Suprapubic skin (tissue), 4 donors: ENCODE measurements around the gene SEMA6C.

Source experiments
- EP300 ChIP-seq: sonication (generic); formaldehyde crosslinking; IDR thresholded peaks from one replicate; pipeline ENCODE4 v1.6.1; 2017; ENCODE audit warnings: antibody characterized with exemption
- POLR2A ChIP-seq, 2 donors: fragments of 450-650 bp; IDR thresholded peaks; one replicate each; pipeline ENCODE4 v1.6.1; 2017; ENCODE audit warnings: antibody characterized with exemption in 2 of 2, mild to moderate bottlenecking in 2 of 2, moderate library complexity in 2 of 2
- POLR2AphosphoS5 ChIP-seq, 3 donors: sonication (generic); formaldehyde crosslinking; IDR thresholded peaks; one replicate each; pipeline ENCODE4 v1.6.1; 2017; ENCODE audit warnings: antibody characterized with exemption in 3 of 3
- TF ChIP-seq, protein P1 (sequence below), 2 donors: fragments of 200-600 bp in 1 of 2; fragments of 450-650 bp in 1 of 2; sonication (generic) in 1 of 2; IDR thresholded peaks; one replicate each; pipeline ENCODE4 v1.5.1; 2016 to 2019; ENCODE audit warnings: antibody characterized with exemption in 2 of 2, mild to moderate bottlenecking in 1 of 2, moderate library complexity in 1 of 2

DNA sequence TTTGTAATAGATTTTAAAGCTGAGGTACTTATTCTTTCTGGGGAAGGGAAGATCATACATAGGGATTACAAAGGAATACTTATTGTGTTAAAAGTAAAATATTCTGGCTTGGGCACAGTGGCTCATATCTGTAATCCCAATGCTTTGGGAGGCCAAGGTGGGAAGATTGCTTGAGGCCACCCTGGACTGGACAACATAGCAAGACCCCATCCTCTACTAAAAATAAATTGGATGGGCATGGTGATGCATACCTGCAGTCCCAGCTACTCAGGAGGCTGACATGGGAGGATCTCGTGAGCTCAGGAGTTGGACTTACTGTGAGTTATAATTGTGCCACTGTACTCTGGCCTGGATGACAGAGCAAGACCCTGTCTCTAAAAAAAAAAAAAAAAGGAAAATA, 48.3 kb downstream of the SEMA6C start:
- TF ChIP-seq, protein P1, sequence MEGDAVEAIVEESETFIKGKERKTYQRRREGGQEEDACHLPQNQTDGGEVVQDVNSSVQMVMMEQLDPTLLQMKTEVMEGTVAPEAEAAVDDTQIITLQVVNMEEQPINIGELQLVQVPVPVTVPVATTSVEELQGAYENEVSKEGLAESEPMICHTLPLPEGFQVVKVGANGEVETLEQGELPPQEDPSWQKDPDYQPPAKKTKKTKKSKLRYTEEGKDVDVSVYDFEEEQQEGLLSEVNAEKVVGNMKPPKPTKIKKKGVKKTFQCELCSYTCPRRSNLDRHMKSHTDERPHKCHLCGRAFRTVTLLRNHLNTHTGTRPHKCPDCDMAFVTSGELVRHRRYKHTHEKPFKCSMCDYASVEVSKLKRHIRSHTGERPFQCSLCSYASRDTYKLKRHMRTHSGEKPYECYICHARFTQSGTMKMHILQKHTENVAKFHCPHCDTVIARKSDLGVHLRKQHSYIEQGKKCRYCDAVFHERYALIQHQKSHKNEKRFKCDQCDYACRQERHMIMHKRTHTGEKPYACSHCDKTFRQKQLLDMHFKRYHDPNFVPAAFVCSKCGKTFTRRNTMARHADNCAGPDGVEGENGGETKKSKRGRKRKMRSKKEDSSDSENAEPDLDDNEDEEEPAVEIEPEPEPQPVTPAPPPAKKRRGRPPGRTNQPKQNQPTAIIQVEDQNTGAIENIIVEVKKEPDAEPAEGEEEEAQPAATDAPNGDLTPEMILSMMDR (IDR thresholded peaks at IDR 0.05), result no peak
- TF ChIP-seq EP300, result no peak
- TF ChIP-seq POLR2A (IDR thresholded peaks at IDR 0.05), result no peak
- TF ChIP-seq POLR2AphosphoS5 (IDR thresholded peaks at IDR 0.05), result no peak
